ENCODE data around the gene STRA8.

The STRA8 gene

GRCh38 chr7:135260470-135260869 lies 26.8 kb downstream of the STRA8 start:
- Histone ChIP-seq H3K4me1 (ENCODE audit: control insufficient read depth, insufficient read depth, low read length) (peaks cover 11% of the 10 kb centered on the region), H3K9me3 (replicated peaks; ENCODE audit: low read length) (no peaks in the 10 kb centered on the region), H3K36me3 (ENCODE audit: insufficient read depth, low read length) (no peaks in the 10 kb centered on the region), H3K9ac (ENCODE audit: low read depth, low read length) (no peak overlapping the region), H3K4me2 (ENCODE audit: low read length) (no peak overlapping the region), H3K27me3 (ENCODE audit: control insufficient read depth, insufficient read depth, low read length) (peaks cover 8% of the 10 kb centered on the region), H3K4me3 (ENCODE audit: low read length) (no peak overlapping the region)

DNA sequence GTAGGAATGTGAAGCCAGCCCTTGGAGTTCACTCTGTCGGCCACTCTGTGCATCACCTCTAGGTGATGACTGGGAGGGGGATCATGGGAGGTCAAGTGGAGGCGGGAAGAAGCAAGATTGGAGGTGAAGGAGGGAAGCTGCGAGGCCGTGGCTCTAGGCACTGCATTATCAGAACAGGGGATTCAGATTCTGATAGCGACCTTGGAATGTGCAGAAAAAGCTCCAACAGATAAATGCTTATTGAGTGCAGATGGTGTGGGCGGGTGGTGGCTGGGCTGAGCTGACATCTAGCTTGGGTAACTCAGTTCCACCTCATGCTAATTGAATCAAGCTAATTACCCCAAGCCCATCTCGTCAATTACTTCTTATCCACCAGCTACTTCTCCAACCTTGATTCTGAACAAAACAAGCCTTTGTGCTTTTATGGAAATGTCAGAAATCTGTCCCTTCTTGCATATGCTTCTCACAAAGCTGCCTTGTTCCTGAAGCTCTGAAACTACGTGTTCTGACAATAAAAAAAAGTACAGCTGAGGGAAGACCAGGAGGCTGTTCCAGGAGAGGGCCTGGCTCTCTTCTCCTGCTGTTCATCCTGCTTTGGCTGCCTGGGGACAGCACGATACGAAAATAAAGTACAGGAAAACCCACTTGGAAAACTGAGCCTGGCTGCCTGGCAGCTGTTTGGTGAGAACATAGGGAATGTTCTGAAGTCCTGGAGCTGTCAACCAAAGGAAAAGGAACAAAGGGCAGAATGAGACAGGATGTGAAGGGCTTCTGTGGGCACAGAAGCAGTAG lies 27.5 kb downstream of the STRA8 start:
- Histone ChIP-seq H3K4me3 (ENCODE audit: low read length) (no peak overlapping the region), H3K36me3 (ENCODE audit: insufficient read depth, low read length) (no peaks in the 10 kb centered on the region), H3K9ac (ENCODE audit: low read depth, low read length) (no peak overlapping the region), H3K27me3 (ENCODE audit: control insufficient read depth, insufficient read depth, low read length) (peaks cover 8% of the 10 kb centered on the region), H3K9me3 (replicated peaks; ENCODE audit: low read length) (no peaks in the 10 kb centered on the region), H3K4me1 (ENCODE audit: control insufficient read depth, insufficient read depth, low read length) (peaks cover 11% of the 10 kb centered on the region), H3K4me2 (ENCODE audit: low read length) (no peak overlapping the region)

- Histone ChIP-seq H3K36me3 (ENCODE audit: insufficient read depth, low read length) (no peaks in the 10 kb centered on the region), H3K9me3 (replicated peaks; ENCODE audit: low read length) (no peaks in the 10 kb centered on the region), H3K4me3 (ENCODE audit: low read length) (no peak overlapping the region), H3K9ac (ENCODE audit: low read depth, low read length) (no peak overlapping the region), H3K4me1 (ENCODE audit: control insufficient read depth, insufficient read depth, low read length) (peaks cover 11% of the 10 kb centered on the region), H3K4me2 (ENCODE audit: low read length) (no peak overlapping the region), H3K27me3 (ENCODE audit: control insufficient read depth, insufficient read depth, low read length) (peaks cover 21% of the 10 kb centered on the region)
Observed at GRCh38 chr7:135262623-135263320, 29.1 kb downstream of the STRA8 start.

DNA sequence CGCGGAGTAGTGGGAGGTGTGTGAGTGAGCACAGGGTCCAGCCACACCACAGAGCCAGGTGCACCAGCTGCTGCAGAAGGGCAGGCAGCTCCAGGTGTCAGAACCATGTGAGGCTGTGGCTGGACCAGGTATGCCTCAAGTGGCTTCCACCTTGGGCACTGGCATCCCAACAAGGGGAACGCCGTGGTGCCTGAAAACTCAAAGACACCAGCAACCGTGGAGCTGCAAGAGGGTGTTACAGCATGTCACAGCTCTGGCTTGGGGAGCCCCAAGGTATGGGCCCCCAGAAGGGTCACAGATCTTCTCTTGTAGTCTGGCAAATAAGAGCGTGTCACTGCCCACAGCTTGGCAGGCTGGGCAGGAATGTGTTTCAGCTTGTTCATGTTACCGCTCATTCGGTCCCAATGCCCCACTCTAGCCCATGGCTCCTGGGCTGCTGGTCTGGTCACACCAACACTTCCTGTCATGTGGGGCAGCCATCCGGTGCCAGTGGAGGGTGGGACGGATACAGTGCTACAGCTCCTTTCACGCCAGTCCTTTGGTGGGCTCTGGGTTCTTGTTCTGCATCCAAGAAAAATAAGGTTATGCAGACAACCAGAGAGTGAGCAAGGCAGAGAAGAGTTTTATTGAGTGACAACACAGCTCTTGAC lies 29.8 kb downstream of the STRA8 start:
- no peaks in the 10 kb centered on the region for H3K36me3 ChIP-seq (ENCODE audit: insufficient read depth, low read length)
- no peak overlapping the region for H3K9ac ChIP-seq (ENCODE audit: low read depth, low read length)
- H3K9me3 ChIP-seq (replicated peaks; ENCODE audit: low read length) = no peaks in the 10 kb centered on the region
- H3K27me3 ChIP-seq (ENCODE audit: control insufficient read depth, insufficient read depth, low read length) = peaks cover 27% of the 10 kb centered on the region
- H3K4me3 ChIP-seq (ENCODE audit: low read length) = no peak overlapping the region
- H3K4me1 ChIP-seq (ENCODE audit: control insufficient read depth, insufficient read depth, low read length) = peaks cover 11% of the 10 kb centered on the region
- no peak overlapping the region for H3K4me2 ChIP-seq (ENCODE audit: low read length)

DNA sequence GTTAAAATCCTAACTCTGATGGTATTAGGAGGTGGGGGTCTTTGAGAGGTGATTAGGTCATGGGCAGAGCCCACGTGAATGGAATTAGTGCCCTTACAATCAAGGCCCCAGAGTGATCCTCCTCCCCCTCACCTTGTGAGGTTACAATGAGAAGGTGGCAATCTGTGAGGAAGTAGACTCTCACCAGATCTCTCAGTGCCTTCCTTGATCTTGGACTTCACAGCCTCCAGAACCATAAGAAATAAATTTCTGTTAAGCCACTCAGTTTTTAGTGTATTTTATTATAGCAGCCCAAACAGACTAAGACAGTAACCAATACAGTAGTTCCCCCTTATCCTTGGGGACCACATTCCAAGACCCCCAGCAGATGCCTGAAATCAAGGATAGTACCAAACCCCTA lies 32.0 kb downstream of the STRA8 start:
- Histone ChIP-seq H3K4me2 (ENCODE audit: low read length) (no peak overlapping the region), H3K27me3 (ENCODE audit: control insufficient read depth, insufficient read depth, low read length) (peaks cover 35% of the 10 kb centered on the region), H3K4me3 (ENCODE audit: low read length) (no peak overlapping the region), H3K36me3 (ENCODE audit: insufficient read depth, low read length) (no peaks in the 10 kb centered on the region), H3K9me3 (replicated peaks; ENCODE audit: low read length) (no peaks in the 10 kb centered on the region), H3K4me1 (ENCODE audit: control insufficient read depth, insufficient read depth, low read length) (peaks cover 10% of the 10 kb centered on the region), H3K9ac (ENCODE audit: low read depth, low read length) (no peak overlapping the region)

GRCh38 chr7:135269921-135270320 lies 36.3 kb downstream of the STRA8 start:
- Histone ChIP-seq H3K9ac (ENCODE audit: low read depth, low read length) (no peak overlapping the region), H3K4me1 (ENCODE audit: control insufficient read depth, insufficient read depth, low read length) (no peaks in the 10 kb centered on the region), H3K4me2 (ENCODE audit: low read length) (no peak overlapping the region), H3K36me3 (ENCODE audit: insufficient read depth, low read length) (no peaks in the 10 kb centered on the region), H3K4me3 (ENCODE audit: low read length) (no peak overlapping the region), H3K27me3 (ENCODE audit: control insufficient read depth, insufficient read depth, low read length) (peaks cover 34% of the 10 kb centered on the region), H3K9me3 (replicated peaks; ENCODE audit: low read length) (no peaks in the 10 kb centered on the region)

- Histone ChIP-seq H3K4me1 (ENCODE audit: control insufficient read depth, insufficient read depth, low read length) (no peaks in the 10 kb centered on the region), H3K9me3 (replicated peaks; ENCODE audit: low read length) (no peaks in the 10 kb centered on the region), H3K36me3 (ENCODE audit: insufficient read depth, low read length) (no peaks in the 10 kb centered on the region), H3K4me2 (ENCODE audit: low read length) (no peak overlapping the region), H3K4me3 (ENCODE audit: low read length) (no peak overlapping the region), H3K9ac (ENCODE audit: low read depth, low read length) (no peak overlapping the region), H3K27me3 (ENCODE audit: control insufficient read depth, insufficient read depth, low read length) (peaks cover 34% of the 10 kb centered on the region)
Observed at GRCh38 chr7:135270577-135271254, 37.1 kb downstream of the STRA8 start.

DNA sequence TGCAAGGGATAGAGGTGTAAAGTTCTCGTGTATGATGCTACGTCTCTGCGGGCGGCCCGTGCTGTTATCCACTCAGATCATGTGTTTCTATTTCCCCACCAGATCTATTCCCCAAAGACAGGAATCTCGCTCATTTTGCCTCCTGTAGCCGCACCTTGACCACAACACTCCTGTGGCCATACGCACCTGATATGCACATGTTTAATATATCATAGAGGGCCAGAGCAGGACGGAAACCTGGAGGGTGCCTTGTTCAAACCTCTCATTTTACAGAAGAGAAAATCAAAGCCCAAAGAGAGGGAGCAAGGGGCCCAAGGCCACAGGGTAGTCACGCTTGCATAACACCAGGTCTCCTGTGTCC lies 37.6 kb downstream of the STRA8 start:
- H3K4me1 ChIP-seq (ENCODE audit: control insufficient read depth, insufficient read depth, low read length) = no peaks in the 10 kb centered on the region
- no peak overlapping the region for H3K9ac ChIP-seq (ENCODE audit: low read depth, low read length)
- H3K4me3 ChIP-seq (ENCODE audit: low read length) = no peak overlapping the region
- H3K27me3 ChIP-seq (ENCODE audit: control insufficient read depth, insufficient read depth, low read length) = peaks cover 34% of the 10 kb centered on the region
- no peak overlapping the region for H3K4me2 ChIP-seq (ENCODE audit: low read length)
- H3K9me3 ChIP-seq (replicated peaks; ENCODE audit: low read length) = no peaks in the 10 kb centered on the region
- no peaks in the 10 kb centered on the region for H3K36me3 ChIP-seq (ENCODE audit: insufficient read depth, low read length)

- H3K9ac ChIP-seq (ENCODE audit: low read depth, low read length) = no peak overlapping the region
- H3K4me3 ChIP-seq (ENCODE audit: low read length) = no peak overlapping the region
- no peaks in the 10 kb centered on the region for H3K9me3 ChIP-seq (replicated peaks; ENCODE audit: low read length)
- no peak overlapping the region for H3K4me2 ChIP-seq (ENCODE audit: low read length)
- no peaks in the 10 kb centered on the region for H3K4me1 ChIP-seq (ENCODE audit: control insufficient read depth, insufficient read depth, low read length)
- no peaks in the 10 kb centered on the region for H3K36me3 ChIP-seq (ENCODE audit: insufficient read depth, low read length)
- peaks cover 26% of the 10 kb centered on the region for H3K27me3 ChIP-seq (ENCODE audit: control insufficient read depth, insufficient read depth, low read length)
Observed at GRCh38 chr7:135272303-135272702, 38.7 kb downstream of the STRA8 start.

DNA sequence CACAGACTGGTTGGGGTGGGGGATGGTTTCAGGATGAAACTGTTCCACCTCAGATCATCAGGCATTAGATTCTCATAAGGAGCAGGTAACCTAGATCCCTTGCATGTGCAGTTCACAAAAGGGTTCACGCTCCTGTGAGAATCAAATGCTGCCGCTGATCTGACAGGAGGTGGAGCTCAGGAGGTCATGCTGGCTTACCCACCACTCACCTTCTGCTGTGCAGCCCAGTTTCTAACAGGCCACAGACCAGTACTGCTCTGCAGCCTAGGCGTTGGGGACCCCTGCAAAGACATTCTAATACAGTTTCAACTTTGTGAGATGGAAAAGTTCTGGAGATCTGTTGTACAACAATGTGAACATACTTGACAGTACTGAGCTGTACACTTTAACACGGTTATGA lies 39.9 kb downstream of the STRA8 start:
- no peaks in the 10 kb centered on the region for H3K4me1 ChIP-seq (ENCODE audit: control insufficient read depth, insufficient read depth, low read length)
- H3K9ac ChIP-seq (ENCODE audit: low read depth, low read length) = no peak overlapping the region
- no peaks in the 10 kb centered on the region for H3K9me3 ChIP-seq (replicated peaks; ENCODE audit: low read length)
- H3K27me3 ChIP-seq (ENCODE audit: control insufficient read depth, insufficient read depth, low read length) = peaks cover 15% of the 10 kb centered on the region
- H3K36me3 ChIP-seq (ENCODE audit: insufficient read depth, low read length) = no peaks in the 10 kb centered on the region
- H3K4me3 ChIP-seq (ENCODE audit: low read length) = no peak overlapping the region
- H3K4me2 ChIP-seq (ENCODE audit: low read length) = no peak overlapping the region

GRCh38 chr7:135274495-135275268 lies 41.0 kb downstream of the STRA8 start:
- Histone ChIP-seq H3K27me3 (ENCODE audit: control insufficient read depth, insufficient read depth, low read length) (peaks cover 12% of the 10 kb centered on the region), H3K9me3 (replicated peaks; ENCODE audit: low read length) (no peaks in the 10 kb centered on the region), H3K4me2 (ENCODE audit: low read length) (no peak overlapping the region), H3K4me1 (ENCODE audit: control insufficient read depth, insufficient read depth, low read length) (no peaks in the 10 kb centered on the region), H3K9ac (ENCODE audit: low read depth, low read length) (no peak overlapping the region), H3K4me3 (ENCODE audit: low read length) (no peak overlapping the region), H3K36me3 (ENCODE audit: insufficient read depth, low read length) (no peaks in the 10 kb centered on the region)

Data from skeletal muscle satellite cell (primary cell).